HPDE6-E6E7 (cell line): ENCODE data around the gene SCO2.
"Not testable (repeated sequence)": the region's sequence is repeated elsewhere in the genome, so short reads cannot be mapped to it uniquely, and the experiment has no call there.

ENCODE experiments used
- DNase-seq: peaks from one replicate; pipeline ENCODE4 v3.0.0; 2011; ENCODE audit warnings: missing footprints; ENCODE audit errors: extremely low spot score

Gene SCO2

GRCh38 chr22:50520184-50520583 lies 5.2 kb downstream of the SCO2 start:
- DNase-seq: not testable (repeated sequence)

GRCh38 chr22:50519151-50519550 lies 6.2 kb downstream of the SCO2 start:
- DNase-seq: no peak

GRCh38 chr22:50518606-50519005 lies 6.8 kb downstream of the SCO2 start:
- DNase-seq: no peak

GRCh38 chr22:50517495-50518260 lies 7.7 kb downstream of the SCO2 start:
- DNase-seq: no peak

GRCh38 chr22:50516891-50517290 lies 8.5 kb downstream of the SCO2 start:
- no peak for DNase-seq

- DNase-seq: no peak
Observed at GRCh38 chr22:50516068-50516467, 9.3 kb downstream of the SCO2 start.

GRCh38 chr22:50513175-50513574 lies 12.2 kb downstream of the SCO2 start:
- no peak for DNase-seq

- no peak for DNase-seq
Observed at GRCh38 chr22:50508897-50509296, 16.5 kb downstream of the SCO2 start.

GRCh38 chr22:50507991-50508884 lies 17.2 kb downstream of the SCO2 start, which contains the start of gene NCAPH2:
Gene NCAPH2 (plus strand): TSS chr22:50508224. CDS start chr22:50508338, 114 bp downstream.
- DNase-seq: peak; percentile 93

GRCh38 chr22:50507421-50507990 lies 17.9 kb downstream of the SCO2 start, which contains the start of gene LMF2:
Gene LMF2 (minus strand): TSS chr22:50507702. CDS start chr22:50507675, 27 bp downstream.
- DNase-seq: no peak

- no peak for DNase-seq
Observed at GRCh38 chr22:50506611-50507420, 18.6 kb downstream of the SCO2 start.

- DNase-seq: no peak
Observed at GRCh38 chr22:50505776-50506610, 19.4 kb downstream of the SCO2 start.

- DNase-seq: no peak
Observed at GRCh38 chr22:50505276-50505775, 20.1 kb downstream of the SCO2 start.

- DNase-seq: no peak
Observed at GRCh38 chr22:50504369-50505211, 20.8 kb downstream of the SCO2 start.

- no peak for DNase-seq
Observed at GRCh38 chr22:50503475-50504145, 21.8 kb downstream of the SCO2 start.

GRCh38 chr22:50502628-50503474 lies 22.5 kb downstream of the SCO2 start:
- DNase-seq: no peak

- DNase-seq: no peak
Observed at GRCh38 chr22:50502096-50502495, 23.3 kb downstream of the SCO2 start.

- no peak for DNase-seq
Observed at GRCh38 chr22:50500452-50500851, 24.9 kb downstream of the SCO2 start.
